Neuronal stem cell (in vitro differentiated cells): ENCODE results near the gene PLOD3.

ENCODE experiments used
- DNase-seq: peaks from one replicate; pipeline ENCODE4 v3.0.0-alpha.2; 2013; ENCODE audit warnings: low spot score
- H2AFZ ChIP-seq: one replicate; pipeline ENCODE4 v1.6.1; 2013; ENCODE audit warnings: mild to moderate bottlenecking, low read length, inconsistent platforms
- H2AK5ac ChIP-seq: 2 replicates; pipeline ENCODE4 v1.6.1; 2013; ENCODE audit warnings: low read depth, mild to moderate bottlenecking, inconsistent platforms, low read length, moderate library complexity, mixed read lengths
- H2BK120ac ChIP-seq: 2 replicates; pipeline ENCODE4 v1.6.1; 2013; ENCODE audit warnings: low read depth, mild to moderate bottlenecking, inconsistent platforms, low read length, moderate library complexity, mixed read lengths
- H2BK12ac ChIP-seq: one replicate; pipeline ENCODE4 v1.6.1; 2013; ENCODE audit warnings: low read length, inconsistent platforms
- H2BK15ac ChIP-seq: 2 replicates; pipeline ENCODE4 v1.6.1; 2013; ENCODE audit warnings: mild to moderate bottlenecking, low read length, inconsistent platforms, mixed read lengths
- H2BK5ac ChIP-seq: one replicate; pipeline ENCODE4 v1.6.1; 2013; ENCODE audit warnings: inconsistent platforms, mild to moderate bottlenecking, low read length, moderate library complexity
- H3K14ac ChIP-seq: one replicate; pipeline ENCODE4 v1.6.1; 2013; ENCODE audit warnings: low read length, inconsistent platforms
- H3K18ac ChIP-seq: 2 replicates; pipeline ENCODE4 v1.6.1; 2013; ENCODE audit warnings: low read length, inconsistent platforms
- H3K23ac ChIP-seq: 2 replicates; pipeline ENCODE4 v1.6.1; 2013; ENCODE audit warnings: low read depth, mild to moderate bottlenecking, mixed read lengths, low read length, inconsistent platforms; ENCODE audit not compliant: poor library complexity
- H3K27ac ChIP-seq: replicated peaks from 3 replicates; pipeline ENCODE4 v1.5.1; 2013; ENCODE audit warnings: low read length, inconsistent platforms
- H3K27me3 ChIP-seq, 3 experiments: 2 replicates each; pipeline ENCODE4 v1.6.1; 2013; ENCODE audit warnings: low read length in 3 of 3, mild to moderate bottlenecking in 2 of 3, inconsistent platforms in 1 of 3, low read depth in 1 of 3, mixed read lengths in 1 of 3, moderate library complexity in 1 of 3; ENCODE audit not compliant: control insufficient read depth in 3 of 3, insufficient read depth in 3 of 3
- H3K36me3 ChIP-seq, 2 donors: replicated peaks in 1 of 2; 2 replicates each; pipeline ENCODE4 v1.6.1; 2013; ENCODE audit warnings: low read length in 2 of 2; ENCODE audit not compliant: control insufficient read depth in 2 of 2, insufficient read depth in 2 of 2
- H3K4ac ChIP-seq: 2 replicates; pipeline ENCODE4 v1.6.1; 2013; ENCODE audit warnings: inconsistent platforms, mild to moderate bottlenecking, low read length, moderate library complexity
- H3K4me1 ChIP-seq, 2 donors: 1 replicate in 1 of 2; 2 replicates in 1 of 2; pipeline ENCODE4 v1.6.1; 2013; ENCODE audit warnings: low read length in 2 of 2, low read depth in 1 of 2; ENCODE audit not compliant: control insufficient read depth in 2 of 2, insufficient read depth in 1 of 2
- H3K4me2 ChIP-seq: one replicate; pipeline ENCODE4 v1.6.1; 2013; ENCODE audit warnings: mild to moderate bottlenecking, low read length, inconsistent platforms; ENCODE audit not compliant: insufficient read depth, poor library complexity, severe bottlenecking
- H3K4me3 ChIP-seq, 2 donors: 2 replicates each; pipeline ENCODE4 v1.5.1; 2013; ENCODE audit warnings: low read length in 2 of 2, mild to moderate bottlenecking in 2 of 2, inconsistent platforms in 1 of 2, moderate library complexity in 1 of 2
- H3K79me1 ChIP-seq: one replicate; pipeline ENCODE4 v1.6.1; 2013; ENCODE audit warnings: low read depth, mild to moderate bottlenecking, inconsistent platforms, low read length, moderate library complexity
- H3K9ac ChIP-seq: one replicate; pipeline ENCODE4 v1.6.1; 2013; ENCODE audit warnings: mild to moderate bottlenecking, low read depth, low read length, inconsistent platforms; ENCODE audit not compliant: poor library complexity
- H3K9me3 ChIP-seq, 2 donors: replicated peaks in 1 of 2; 2 replicates each; pipeline versions ENCODE3 to v1.6.1; 2013; ENCODE audit warnings: low read length in 2 of 2, mild to moderate bottlenecking in 2 of 2, inconsistent platforms in 1 of 2, low read depth in 1 of 2, mixed read lengths in 1 of 2, moderate library complexity in 1 of 2; ENCODE audit not compliant: control insufficient read depth in 2 of 2, insufficient read depth in 1 of 2
- H4K8ac ChIP-seq: one replicate; pipeline ENCODE4 v1.6.1; 2013; ENCODE audit warnings: low read depth, mild to moderate bottlenecking, inconsistent platforms, low read length, moderate library complexity
- H4K91ac ChIP-seq: one replicate; pipeline ENCODE4 v1.6.1; 2013; ENCODE audit warnings: low read length, low read depth, mild to moderate bottlenecking, inconsistent platforms; ENCODE audit not compliant: poor library complexity
- WGBS, 2 donors: extraction: QIAGEN DNeasy Blood & Tissue Kit; methylation state at CpG; one replicate each; pipeline ENCODE4 v1.1.7; 2013; ENCODE audit warnings: missing lambda C conversion rate in 2 of 2, mixed read lengths in 1 of 2; ENCODE audit not compliant: insufficient read length in 2 of 2, insufficient replicate concordance in 1 of 2; ENCODE audit errors: extremely low coverage in 2 of 2; 5-methylcytosine and 5-hydroxymethylcytosine counted together

PLOD3 gene

GRCh38 chr7:101172005-101172853 is 45.2 kb downstream of the PLOD3 start:
- Histone ChIP-seq H2BK5ac (peak overlapping the region; percentile 70), H3K4me2 (peak overlapping the region; percentile 60), H3K36me3 (no peaks in the 10 kb centered on the region), H3K79me1 (no peaks in the 10 kb centered on the region), H2BK12ac (peak overlapping the region; percentile 75), H3K9ac (peak overlapping the region; percentile 80), H2BK15ac (peak overlapping the region; percentile 82), H3K14ac (peak overlapping the region; percentile 63), H3K27me3 (peaks cover 60 to 95% (median 84%) of the 10 kb centered on the region in 3 experiments), H3K4me3 (peak overlapping the region in 1 of 2 donors; percentile 50), H3K23ac (peak overlapping the region; percentile 96), H2AFZ (peak overlapping the region; percentile 26), H3K18ac (peak overlapping the region; percentile 95), H2BK120ac (peak overlapping the region; percentile 83), H4K8ac (no peak overlapping the region), H3K4me1 (peaks cover 48 to 57% of the 10 kb centered on the region in 2 donors), H3K27ac (no peak overlapping the region), H2AK5ac (peak overlapping the region; percentile 76), H3K4ac (peak overlapping the region; percentile 71), H3K9me3 (peaks cover 0 to 3% of the 10 kb centered on the region in 2 donors), H4K91ac (no peak overlapping the region)
- no peak for DNase-seq
- whole genome bisulfite sequencing, 2 donors, result no CpG with 5 or more reads among the region's 79 CpGs

GRCh38 chr7:101171442-101171837 is 45.9 kb downstream of the PLOD3 start:
- no peak overlapping the region for H4K91ac ChIP-seq
- no peak overlapping the region for H2BK15ac ChIP-seq
- DNase-seq, result no peak
- H3K9ac ChIP-seq, result no peak overlapping the region
- no peak overlapping the region for H2BK12ac ChIP-seq
- no peaks in the 10 kb centered on the region for H3K79me1 ChIP-seq
- H3K4me3 ChIP-seq, result no peak overlapping the region
- H3K14ac ChIP-seq, result no peak overlapping the region
- peak overlapping the region; percentile 70 for H2BK5ac ChIP-seq
- no peak overlapping the region for H3K27ac ChIP-seq
- H2AK5ac ChIP-seq, result peak overlapping the region; percentile 76
- peaks cover 52 to 62% of the 10 kb centered on the region in 2 donors for H3K4me1 ChIP-seq
- H3K4ac ChIP-seq, result no peak overlapping the region
- no peak overlapping the region for H2AFZ ChIP-seq
- H2BK120ac ChIP-seq, result no peak overlapping the region
- H3K9me3 ChIP-seq, result peaks cover 0 to 3% of the 10 kb centered on the region in 2 donors
- H3K36me3 ChIP-seq, result no peaks in the 10 kb centered on the region
- H3K27me3 ChIP-seq, result peaks cover 63 to 95% (median 77%) of the 10 kb centered on the region in 3 experiments
- no peak overlapping the region for H3K4me2 ChIP-seq
- H3K18ac ChIP-seq, result peak overlapping the region; percentile 78
- no peak overlapping the region for H4K8ac ChIP-seq
- H3K23ac ChIP-seq, result peak overlapping the region; percentile 9
- no CpG with 5 or more reads among the region's 13 CpGs for WGBS, 2 donors

GRCh38 chr7:101170617-101171441 is 46.6 kb downstream of the PLOD3 start:
- H3K36me3 ChIP-seq, result no peaks in the 10 kb centered on the region
- no peak overlapping the region for H3K14ac ChIP-seq
- H3K4ac ChIP-seq, result no peak overlapping the region
- no peak overlapping the region for H2BK12ac ChIP-seq
- no peak overlapping the region for H2AFZ ChIP-seq
- no peak overlapping the region for H2AK5ac ChIP-seq
- H3K27me3 ChIP-seq, result peaks cover 63 to 97% (median 74%) of the 10 kb centered on the region in 3 experiments
- no peaks in the 10 kb centered on the region for H3K79me1 ChIP-seq
- peak overlapping the region; percentile 2 for H3K18ac ChIP-seq
- H4K91ac ChIP-seq, result no peak overlapping the region
- H2BK120ac ChIP-seq, result no peak overlapping the region
- H4K8ac ChIP-seq, result no peak overlapping the region
- peaks cover 0 to 3% of the 10 kb centered on the region in 2 donors for H3K9me3 ChIP-seq
- no peak for DNase-seq
- H3K27ac ChIP-seq, result no peak overlapping the region
- no CpG with 5 or more reads among the region's 17 CpGs for WGBS, 2 donors
- H3K4me3 ChIP-seq, result no peak overlapping the region
- peak overlapping the region; percentile 9 for H3K23ac ChIP-seq
- no peak overlapping the region for H2BK15ac ChIP-seq
- H3K4me1 ChIP-seq, result peaks cover 53 to 66% of the 10 kb centered on the region in 2 donors
- H3K4me2 ChIP-seq, result no peak overlapping the region
- no peak overlapping the region for H2BK5ac ChIP-seq
- H3K9ac ChIP-seq, result no peak overlapping the region
